Calu3 (cell line): ENCODE measurements around the gene EPHA1. TPM values are rescaled to one million over a fixed set of nuclear protein-coding genes. Genes with fewer than 3 reads are reported as not detected.

ENCODE experiments used
- BruUV-seq: library from RNA; stranded (reverse); fragments of 400-500 nt; replicated peaks from 2 replicates; lab custom pipeline; 2021; lab: Mats Ljungman, UMichigan
- CTCF ChIA-PET: fragments of 300-600 bp; sonication (Branson Sonifier 250); formaldehyde crosslinking; loops from one replicate; lab custom pipeline; 2022; ENCODE audit warnings: antibody characterized with exemption; lab: Charles Lee
- DNase-seq: peaks from one replicate; pipeline ENCODE4 v3.0.0; 2022
- H3K27ac Mint-ChIP-seq: one replicate; pipeline ENCODE4 v1.8.0; 2022; ENCODE audit warnings: mixed read lengths; ENCODE audit not compliant: unreplicated experiment
- H3K27me3 Mint-ChIP-seq: one replicate; pipeline ENCODE4 v1.8.0; 2022; ENCODE audit warnings: mixed read lengths; ENCODE audit not compliant: unreplicated experiment
- H3K36me3 Mint-ChIP-seq: one replicate; pipeline ENCODE4 v1.8.0; 2022; ENCODE audit warnings: mild to moderate bottlenecking, moderate library complexity, mixed read lengths; ENCODE audit not compliant: insufficient read depth, unreplicated experiment
- H3K4me1 Mint-ChIP-seq: one replicate; pipeline ENCODE4 v1.8.0; 2022; ENCODE audit warnings: mild to moderate bottlenecking, low read depth, mixed read lengths; ENCODE audit not compliant: unreplicated experiment
- H3K4me3 Mint-ChIP-seq: one replicate; pipeline ENCODE4 v1.8.0; 2022; ENCODE audit warnings: mild to moderate bottlenecking, low read depth, moderate library complexity, mixed read lengths; ENCODE audit not compliant: unreplicated experiment
- H3K9me3 Mint-ChIP-seq: one replicate; pipeline ENCODE4 v1.8.0; 2022; ENCODE audit warnings: low read depth, mixed read lengths; ENCODE audit not compliant: unreplicated experiment
- intact Hi-C: fragments of 100-400 bp; cut with micrococcal nuclease; formaldehyde crosslinking; loops from one replicate; pipeline ENCODE4 v1.10.0; 2022; ENCODE audit not compliant: unreplicated experiment
- total RNA-seq: library from RNA; stranded (reverse); gene quantifications from 2 replicates; pipeline ENCODE4 v1.2.3, GENCODE V29; 2022
- TF ChIP-seq, protein P1 (sequence below): fragments of 200-600 bp; IDR thresholded peaks from one replicate; pipeline ENCODE4 v1.8.0; 2022; ENCODE audit warnings: antibody characterized with exemption; ENCODE audit not compliant: unreplicated experiment

EPHA1 gene
- total RNA-seq, 1 experiment from 2014 or later, result 21.6 TPM

- intact Hi-C loops, result loop anchor here (2.0 kb wide), 1 partner anchor 49 kb away; no protein-coding TSS in a partner anchor
- H3K27ac Mint-ChIP-seq, result peak overlapping the region; percentile 98
- TF ChIP-seq, protein P1, sequence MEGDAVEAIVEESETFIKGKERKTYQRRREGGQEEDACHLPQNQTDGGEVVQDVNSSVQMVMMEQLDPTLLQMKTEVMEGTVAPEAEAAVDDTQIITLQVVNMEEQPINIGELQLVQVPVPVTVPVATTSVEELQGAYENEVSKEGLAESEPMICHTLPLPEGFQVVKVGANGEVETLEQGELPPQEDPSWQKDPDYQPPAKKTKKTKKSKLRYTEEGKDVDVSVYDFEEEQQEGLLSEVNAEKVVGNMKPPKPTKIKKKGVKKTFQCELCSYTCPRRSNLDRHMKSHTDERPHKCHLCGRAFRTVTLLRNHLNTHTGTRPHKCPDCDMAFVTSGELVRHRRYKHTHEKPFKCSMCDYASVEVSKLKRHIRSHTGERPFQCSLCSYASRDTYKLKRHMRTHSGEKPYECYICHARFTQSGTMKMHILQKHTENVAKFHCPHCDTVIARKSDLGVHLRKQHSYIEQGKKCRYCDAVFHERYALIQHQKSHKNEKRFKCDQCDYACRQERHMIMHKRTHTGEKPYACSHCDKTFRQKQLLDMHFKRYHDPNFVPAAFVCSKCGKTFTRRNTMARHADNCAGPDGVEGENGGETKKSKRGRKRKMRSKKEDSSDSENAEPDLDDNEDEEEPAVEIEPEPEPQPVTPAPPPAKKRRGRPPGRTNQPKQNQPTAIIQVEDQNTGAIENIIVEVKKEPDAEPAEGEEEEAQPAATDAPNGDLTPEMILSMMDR, result no peak
- TSS peak; percentile 74 for BruUV-seq
- no peaks in the 10 kb centered on the region for H3K9me3 Mint-ChIP-seq
- CTCF ChIA-PET, result interaction anchor here (0.7 to 1.4 kb wide), 17 partner anchors 10 to 1709 kb away, joined by 3 to 12 read pairs (median 5); partner anchors contain the start of genes CASP2 and EPHA1
- DNase-seq, result no peak
- peaks cover 30% of the 10 kb centered on the region for H3K4me1 Mint-ChIP-seq
- peak overlapping the region; percentile 85 for H3K4me3 Mint-ChIP-seq
- H3K27me3 Mint-ChIP-seq, result no peaks in the 10 kb centered on the region
- H3K36me3 Mint-ChIP-seq, result peaks cover 46% of the 10 kb centered on the region
Measured at GRCh38 chr7:143379611-143380259, 28.9 kb downstream of the EPHA1 start.

DNA sequence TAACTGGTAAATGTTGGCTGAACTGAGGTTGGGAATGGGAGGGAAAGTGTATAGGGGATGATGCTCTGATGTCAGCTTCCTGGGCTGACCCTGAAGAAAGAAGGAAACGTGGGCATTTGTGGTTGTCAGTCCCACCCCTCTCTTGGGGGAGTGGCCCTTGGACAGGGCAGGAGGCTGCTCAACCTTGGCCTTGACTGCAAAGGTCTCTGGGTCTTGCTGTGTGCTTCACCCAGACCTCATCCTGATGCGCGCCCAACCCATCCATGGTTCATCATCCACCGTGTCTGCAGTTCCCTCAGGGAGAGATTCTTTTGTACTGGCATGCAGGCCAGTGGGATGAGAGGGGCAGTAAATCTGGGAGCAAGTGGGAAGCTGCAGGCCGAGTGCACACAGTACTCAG is 32.3 kb downstream of the EPHA1 start:
- CTCF ChIA-PET, result no interaction called here
- no peaks in the 10 kb centered on the region for H3K27me3 Mint-ChIP-seq
- TF ChIP-seq, protein P1, result no peak
- peaks cover 44% of the 10 kb centered on the region for H3K4me1 Mint-ChIP-seq
- no TSS peak for BruUV-seq
- H3K4me3 Mint-ChIP-seq, result no peak overlapping the region
- no peaks in the 10 kb centered on the region for H3K9me3 Mint-ChIP-seq
- H3K36me3 Mint-ChIP-seq, result peaks cover 24% of the 10 kb centered on the region
- no peak overlapping the region for H3K27ac Mint-ChIP-seq
- intact Hi-C loops, result no loop called here
- DNase-seq, result no peak

GRCh38 chr7:143375298-143376034 is 33.2 kb downstream of the EPHA1 start:
- H3K4me3 Mint-ChIP-seq, result no peak overlapping the region
- peaks cover 53% of the 10 kb centered on the region for H3K4me1 Mint-ChIP-seq
- no peaks in the 10 kb centered on the region for H3K9me3 Mint-ChIP-seq
- intact Hi-C loops, result no loop called here
- CTCF ChIA-PET, result no interaction called here
- no TSS peak for BruUV-seq
- DNase-seq, result no peak
- H3K27ac Mint-ChIP-seq, result no peak overlapping the region
- H3K27me3 Mint-ChIP-seq, result no peaks in the 10 kb centered on the region
- TF ChIP-seq, protein P1, result no peak
- peaks cover 14% of the 10 kb centered on the region for H3K36me3 Mint-ChIP-seq

GRCh38 chr7:143374561-143374960 is 34.1 kb downstream of the EPHA1 start:
- Mint-ChIP-seq H3K4me1 (peaks cover 56% of the 10 kb centered on the region), H3K36me3 (peaks cover 5% of the 10 kb centered on the region), H3K27me3 (no peaks in the 10 kb centered on the region), H3K27ac (no peak overlapping the region), H3K4me3 (no peak overlapping the region), H3K9me3 (no peaks in the 10 kb centered on the region)
- intact Hi-C loops, result loop anchor here (5.0 kb wide), 1 partner anchor 52 kb away; no protein-coding TSS in a partner anchor
- CTCF ChIA-PET, result interaction anchor here (0.5 kb wide), 1 partner anchor 131 kb away, joined by 4 read pairs; no protein-coding TSS in a partner anchor
- DNase-seq, result no peak
- TF ChIP-seq, protein P1, result no peak
- BruUV-seq, result no TSS peak
